NCI-H187 (cell line): ENCODE results near the gene WNT6.

ENCODE experiments used
- DNase-seq, 2 experiments: peaks; one replicate each; lab custom pipeline; 2025; lab: John Stamatoyannopoulos, UW

WNT6 gene

GRCh38 chr2:218857371-218858137 lies 2.1 kb upstream of the WNT6 start:
- no peak for DNase-seq

- no peak for DNase-seq
Measured at GRCh38 chr2:218858138-218858445, 1.5 kb upstream of the WNT6 start.

- no peak for DNase-seq
Measured at GRCh38 chr2:218858671-218859555, 692 bp upstream of the WNT6 start.

- DNase-seq: no peak
Measured at GRCh38 chr2:218859988-218860831, 605 bp downstream of the WNT6 start.

GRCh38 chr2:218860950-218861381 lies 1.4 kb downstream of the WNT6 start:
- no peak for DNase-seq

GRCh38 chr2:218861645-218862318 lies 2.2 kb downstream of the WNT6 start:
- no peak for DNase-seq

- DNase-seq: no peak
Measured at GRCh38 chr2:218863021-218863520, 3.5 kb downstream of the WNT6 start.

- DNase-seq: no peak
Measured at GRCh38 chr2:218865396-218865795, 5.8 kb downstream of the WNT6 start.

- DNase-seq: no peak
Measured at GRCh38 chr2:218865999-218866398, 6.4 kb downstream of the WNT6 start.

- no peak for DNase-seq
Measured at GRCh38 chr2:218867900-218868299, 8.3 kb downstream of the WNT6 start.

- DNase-seq: no peak
Measured at GRCh38 chr2:218869064-218869463, 9.5 kb downstream of the WNT6 start.

- no peak for DNase-seq
Measured at GRCh38 chr2:218870984-218871344, 11.4 kb downstream of the WNT6 start.

GRCh38 chr2:218871345-218872302 lies 12.0 kb downstream of the WNT6 start:
- DNase-seq: no peak

GRCh38 chr2:218872645-218873358 lies 13.2 kb downstream of the WNT6 start:
- no peak for DNase-seq

GRCh38 chr2:218873359-218874194 lies 14.0 kb downstream of the WNT6 start:
- DNase-seq: no peak

- DNase-seq: no peak
Measured at GRCh38 chr2:218875692-218876246, 16.2 kb downstream of the WNT6 start.

- peak in 1 of 2 experiments; percentile 46 for DNase-seq
Measured at GRCh38 chr2:218876562-218877219, 17.1 kb downstream of the WNT6 start.

- DNase-seq: no peak
Measured at GRCh38 chr2:218877331-218877730, 17.7 kb downstream of the WNT6 start.
